ENCODE results near the gene RPS19BP1. TPM values are rescaled to one million over a fixed set of nuclear protein-coding genes. Genes with fewer than 3 reads are reported as not detected.

The RPS19BP1 gene
- 100 to 1,000 TPM in 3 of 4 donors, 10 to 100 TPM in 1; 93.4 to 157 (median 121) TPM for total RNA-seq

- peak within 1 kb of the TSS; percentile 87 for H3K4me3 ChIP-seq (ENCODE audit: low read depth, poor library complexity, severe bottlenecking)
- peak; percentile 100 for DNase-seq (ENCODE audit: low spot score in 2 of 2)
- intact Hi-C loops (cut with DNase I; ENCODE audit: low total_unique reads), result loop anchor here (10.0 kb wide), 2 partner anchors 492 to 812 kb away; partner anchors contain the start of gene ADSL
- peak in 1 of 2 donors; percentile 35 for TF ChIP-seq POLR2A (IDR thresholded peaks at IDR 0.05)
- no peak for TF ChIP-seq CTCF (IDR thresholded peaks at IDR 0.05)
- 0 to 1% methylated on average over 34 to 58 of the region's 67 CpGs for WGBS, 2 donors
Measured at GRCh38 chr22:39532215-39533073, at the start of gene RPS19BP1. Gene RPS19BP1, minus strand, starts transcription at chr22:39532748. Its CDS starts 10 bp downstream, at chr22:39532738.

- no peak for DNase-seq (ENCODE audit: low spot score in 2 of 2)
- no peak overlapping the region for H3K4me3 ChIP-seq (ENCODE audit: low read depth, poor library complexity, severe bottlenecking)
- WGBS, 2 donors, result 85 to 86% methylated on average over 8 of the region's 8 CpGs
- TF ChIP-seq CTCF (IDR thresholded peaks at IDR 0.05) (no peak), POLR2A (IDR thresholded peaks at IDR 0.05) (no peak)
- intact Hi-C loops (cut with DNase I; ENCODE audit: low total_unique reads), result no loop called here
Measured at GRCh38 chr22:39581303-39581702, 48.8 kb upstream of the RPS19BP1 start.

- TF ChIP-seq CTCF (IDR thresholded peaks at IDR 0.05) (no peak), POLR2A (IDR thresholded peaks at IDR 0.05) (no peak)
- H3K4me3 ChIP-seq (ENCODE audit: low read depth, poor library complexity, severe bottlenecking), result no peak overlapping the region
- 93 to 95% methylated on average over 6 of the region's 6 CpGs for WGBS, 2 donors
- DNase-seq (ENCODE audit: low spot score in 2 of 2), result no peak
- intact Hi-C loops (cut with DNase I; ENCODE audit: low total_unique reads), result no loop called here
Measured at GRCh38 chr22:39580795-39581194, 48.2 kb upstream of the RPS19BP1 start.

GRCh38 chr22:39580006-39580441 is 47.5 kb upstream of the RPS19BP1 start:
- intact Hi-C loops (cut with DNase I; ENCODE audit: low total_unique reads), result no loop called here
- no peak overlapping the region for H3K4me3 ChIP-seq (ENCODE audit: low read depth, poor library complexity, severe bottlenecking)
- WGBS, 2 donors, result 37 to 71% methylated on average over 4 to 5 of the region's 5 CpGs
- no peak for TF ChIP-seq POLR2A (IDR thresholded peaks at IDR 0.05)
- no peak for TF ChIP-seq CTCF (IDR thresholded peaks at IDR 0.05)
- DNase-seq (ENCODE audit: low spot score in 2 of 2), result no peak

GRCh38 chr22:39577900-39578299 is 45.4 kb upstream of the RPS19BP1 start:
- intact Hi-C loops (cut with DNase I; ENCODE audit: low total_unique reads), result no loop called here
- H3K4me3 ChIP-seq (ENCODE audit: low read depth, poor library complexity, severe bottlenecking), result no peak overlapping the region
- no peak for TF ChIP-seq POLR2A (IDR thresholded peaks at IDR 0.05)
- no peak for TF ChIP-seq CTCF (IDR thresholded peaks at IDR 0.05)
- WGBS, 2 donors, result 88 to 92% methylated on average over 7 of the region's 7 CpGs
- DNase-seq (ENCODE audit: low spot score in 2 of 2), result no peak
